Measurements from ENCODE around the gene C2orf81.

The C2orf81 gene

GRCh38 chr2:74418312-74418711 lies 3.1 kb downstream of the C2orf81 start:
- H3K27me3 Mint-ChIP-seq: no peaks in the 10 kb centered on the region
- H3K9me3 Mint-ChIP-seq (ENCODE audit: low read depth): no peaks in the 10 kb centered on the region
- peaks cover 34% of the 10 kb centered on the region for H3K4me1 Mint-ChIP-seq (ENCODE audit: low read depth)
- no peaks in the 10 kb centered on the region for H3K36me3 Mint-ChIP-seq
- no peak overlapping the region for H3K4me3 Mint-ChIP-seq
- H3K27ac Mint-ChIP-seq: no peak overlapping the region

GRCh38 chr2:74417763-74418162 lies 3.7 kb downstream of the C2orf81 start:
- Mint-ChIP-seq H3K9me3 (ENCODE audit: low read depth) (no peaks in the 10 kb centered on the region), H3K36me3 (no peaks in the 10 kb centered on the region), H3K4me3 (no peak overlapping the region), H3K27me3 (no peaks in the 10 kb centered on the region), H3K4me1 (ENCODE audit: low read depth) (peaks cover 34% of the 10 kb centered on the region), H3K27ac (no peak overlapping the region)

GRCh38 chr2:74417197-74417596 lies 4.2 kb downstream of the C2orf81 start:
- no peak overlapping the region for H3K27ac Mint-ChIP-seq
- H3K4me1 Mint-ChIP-seq (ENCODE audit: low read depth): peaks cover 32% of the 10 kb centered on the region
- H3K9me3 Mint-ChIP-seq (ENCODE audit: low read depth): no peaks in the 10 kb centered on the region
- no peak overlapping the region for H3K4me3 Mint-ChIP-seq
- H3K27me3 Mint-ChIP-seq: no peaks in the 10 kb centered on the region
- H3K36me3 Mint-ChIP-seq: no peaks in the 10 kb centered on the region

GRCh38 chr2:74416778-74417177 lies 4.6 kb downstream of the C2orf81 start:
- peaks cover 32% of the 10 kb centered on the region for H3K4me1 Mint-ChIP-seq (ENCODE audit: low read depth)
- no peak overlapping the region for H3K4me3 Mint-ChIP-seq
- H3K27ac Mint-ChIP-seq: no peak overlapping the region
- no peaks in the 10 kb centered on the region for H3K36me3 Mint-ChIP-seq
- no peaks in the 10 kb centered on the region for H3K9me3 Mint-ChIP-seq (ENCODE audit: low read depth)
- H3K27me3 Mint-ChIP-seq: no peaks in the 10 kb centered on the region

- H3K27ac Mint-ChIP-seq: no peak overlapping the region
- H3K36me3 Mint-ChIP-seq: no peaks in the 10 kb centered on the region
- H3K27me3 Mint-ChIP-seq: no peaks in the 10 kb centered on the region
- H3K4me3 Mint-ChIP-seq: peak overlapping the region; percentile 65
- no peaks in the 10 kb centered on the region for H3K9me3 Mint-ChIP-seq (ENCODE audit: low read depth)
- H3K4me1 Mint-ChIP-seq (ENCODE audit: low read depth): peaks cover 27% of the 10 kb centered on the region
Observed at GRCh38 chr2:74415762-74416395, 5.5 kb downstream of the C2orf81 start.

- peak overlapping the region; percentile 66 for H3K4me3 Mint-ChIP-seq
Observed at GRCh38 chr2:74414881-74415761, 6.3 kb downstream of the C2orf81 start.

GRCh38 chr2:74414441-74414840 lies 7.0 kb downstream of the C2orf81 start:
- Mint-ChIP-seq H3K27ac (no peak overlapping the region), H3K9me3 (ENCODE audit: low read depth) (no peaks in the 10 kb centered on the region), H3K4me3 (peak overlapping the region; percentile 66)

More at GRCh38 chr2:74414881-74415761, 6.3 kb downstream of the C2orf81 start:
- H3K36me3 Mint-ChIP-seq: no peaks in the 10 kb centered on the region
- H3K27me3 Mint-ChIP-seq: no peaks in the 10 kb centered on the region
- H3K9me3 Mint-ChIP-seq (ENCODE audit: low read depth): no peaks in the 10 kb centered on the region
- no peak overlapping the region for H3K27ac Mint-ChIP-seq
- peaks cover 22% of the 10 kb centered on the region for H3K4me1 Mint-ChIP-seq (ENCODE audit: low read depth)

GRCh38 chr2:74413001-74413698 lies 8.3 kb downstream of the C2orf81 start:
- no peak overlapping the region for H3K4me3 Mint-ChIP-seq

More at GRCh38 chr2:74414441-74414840, 7.0 kb downstream of the C2orf81 start:
- Mint-ChIP-seq H3K4me1 (ENCODE audit: low read depth) (peaks cover 18% of the 10 kb centered on the region), H3K36me3 (no peaks in the 10 kb centered on the region), H3K27me3 (peaks cover under 1% of the 10 kb centered on the region)

GRCh38 chr2:74407682-74408081 lies 13.7 kb downstream of the C2orf81 start:
- no peaks in the 10 kb centered on the region for H3K36me3 Mint-ChIP-seq

More at GRCh38 chr2:74413001-74413698, 8.3 kb downstream of the C2orf81 start:
- no peaks in the 10 kb centered on the region for H3K36me3 Mint-ChIP-seq
- H3K27me3 Mint-ChIP-seq: peaks cover 1% of the 10 kb centered on the region
- H3K4me1 Mint-ChIP-seq (ENCODE audit: low read depth): peaks cover 18% of the 10 kb centered on the region
- no peaks in the 10 kb centered on the region for H3K9me3 Mint-ChIP-seq (ENCODE audit: low read depth)
- no peak overlapping the region for H3K27ac Mint-ChIP-seq

GRCh38 chr2:74406035-74406434 lies 15.4 kb downstream of the C2orf81 start:
- Mint-ChIP-seq H3K4me3 (no peak overlapping the region), H3K9me3 (ENCODE audit: low read depth) (no peaks in the 10 kb centered on the region), H3K27ac (no peak overlapping the region), H3K27me3 (peaks cover 3% of the 10 kb centered on the region), H3K36me3 (no peaks in the 10 kb centered on the region), H3K4me1 (ENCODE audit: low read depth) (no peaks in the 10 kb centered on the region)

More at GRCh38 chr2:74407682-74408081, 13.7 kb downstream of the C2orf81 start:
- Mint-ChIP-seq H3K4me3 (no peak overlapping the region), H3K4me1 (ENCODE audit: low read depth) (no peaks in the 10 kb centered on the region), H3K9me3 (ENCODE audit: low read depth) (no peaks in the 10 kb centered on the region), H3K27ac (no peak overlapping the region), H3K27me3 (peaks cover 3% of the 10 kb centered on the region)

- no peak overlapping the region for H3K27ac Mint-ChIP-seq
- no peak overlapping the region for H3K4me3 Mint-ChIP-seq
- H3K9me3 Mint-ChIP-seq (ENCODE audit: low read depth): no peaks in the 10 kb centered on the region
- peaks cover 1% of the 10 kb centered on the region for H3K27me3 Mint-ChIP-seq
- H3K36me3 Mint-ChIP-seq: no peaks in the 10 kb centered on the region
- peaks cover 2% of the 10 kb centered on the region for H3K4me1 Mint-ChIP-seq (ENCODE audit: low read depth)
Observed at GRCh38 chr2:74401891-74402290, 19.5 kb downstream of the C2orf81 start.

- Mint-ChIP-seq H3K4me3 (no peak overlapping the region), H3K4me1 (ENCODE audit: low read depth) (peaks cover 2% of the 10 kb centered on the region), H3K27me3 (peaks cover 1% of the 10 kb centered on the region), H3K9me3 (ENCODE audit: low read depth) (no peaks in the 10 kb centered on the region), H3K36me3 (no peaks in the 10 kb centered on the region), H3K27ac (no peak overlapping the region)
Observed at GRCh38 chr2:74399785-74400184, 21.6 kb downstream of the C2orf81 start.

- no peaks in the 10 kb centered on the region for H3K36me3 Mint-ChIP-seq
- H3K4me1 Mint-ChIP-seq (ENCODE audit: low read depth): peaks cover 2% of the 10 kb centered on the region
- H3K27me3 Mint-ChIP-seq: no peaks in the 10 kb centered on the region
- H3K4me3 Mint-ChIP-seq: no peak overlapping the region
- H3K9me3 Mint-ChIP-seq (ENCODE audit: low read depth): no peaks in the 10 kb centered on the region
- H3K27ac Mint-ChIP-seq: no peak overlapping the region
Observed at GRCh38 chr2:74396149-74396548, 25.3 kb downstream of the C2orf81 start.

- Mint-ChIP-seq H3K27ac (no peak overlapping the region), H3K27me3 (no peaks in the 10 kb centered on the region), H3K4me1 (ENCODE audit: low read depth) (no peaks in the 10 kb centered on the region), H3K9me3 (ENCODE audit: low read depth) (no peaks in the 10 kb centered on the region), H3K36me3 (no peaks in the 10 kb centered on the region), H3K4me3 (no peak overlapping the region)
Observed at GRCh38 chr2:74393525-74393924, 27.9 kb downstream of the C2orf81 start.

GRCh38 chr2:74392449-74392743 lies 29.0 kb downstream of the C2orf81 start:
- Mint-ChIP-seq H3K4me1 (ENCODE audit: low read depth) (no peaks in the 10 kb centered on the region), H3K27ac (peak overlapping the region; percentile 100), H3K27me3 (no peaks in the 10 kb centered on the region), H3K9me3 (ENCODE audit: low read depth) (no peaks in the 10 kb centered on the region), H3K36me3 (no peaks in the 10 kb centered on the region), H3K4me3 (no peak overlapping the region)
